SK-N-DZ (cell line): ENCODE data around the gene GPR156.

Source experiments
- DNase-seq: peaks from one replicate; pipeline ENCODE4 v3.0.0-alpha.2; 2015; ENCODE audit warnings: low spot score
- small RNA-seq, 2 experiments: library from RNA; depleted of rRNA; stranded (forward); fragments of <200 nt; gene quantifications; one replicate each; pipeline ENCODE3, GENCODE V24; 2014

GPR156 gene

DNA sequence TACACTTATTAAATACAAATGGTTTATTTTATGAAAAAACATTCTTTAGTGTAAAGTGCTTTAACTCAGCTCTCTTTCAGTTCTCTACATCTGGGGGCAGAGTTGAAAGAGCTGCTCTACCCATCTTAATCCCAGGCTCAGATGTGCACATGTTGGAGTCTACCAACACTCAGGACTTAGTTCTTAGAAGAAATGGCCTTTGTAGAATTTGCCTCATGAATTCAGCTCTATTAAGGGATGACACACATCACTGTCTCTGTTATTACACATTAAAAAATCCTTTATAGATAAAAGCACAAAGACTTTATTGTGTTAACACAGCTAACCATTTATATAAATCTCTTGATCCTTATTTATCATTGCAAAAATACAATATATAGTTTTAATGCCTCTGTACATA lies 159.0 kb downstream of the GPR156 start:
- DNase-seq = no peak

DNA sequence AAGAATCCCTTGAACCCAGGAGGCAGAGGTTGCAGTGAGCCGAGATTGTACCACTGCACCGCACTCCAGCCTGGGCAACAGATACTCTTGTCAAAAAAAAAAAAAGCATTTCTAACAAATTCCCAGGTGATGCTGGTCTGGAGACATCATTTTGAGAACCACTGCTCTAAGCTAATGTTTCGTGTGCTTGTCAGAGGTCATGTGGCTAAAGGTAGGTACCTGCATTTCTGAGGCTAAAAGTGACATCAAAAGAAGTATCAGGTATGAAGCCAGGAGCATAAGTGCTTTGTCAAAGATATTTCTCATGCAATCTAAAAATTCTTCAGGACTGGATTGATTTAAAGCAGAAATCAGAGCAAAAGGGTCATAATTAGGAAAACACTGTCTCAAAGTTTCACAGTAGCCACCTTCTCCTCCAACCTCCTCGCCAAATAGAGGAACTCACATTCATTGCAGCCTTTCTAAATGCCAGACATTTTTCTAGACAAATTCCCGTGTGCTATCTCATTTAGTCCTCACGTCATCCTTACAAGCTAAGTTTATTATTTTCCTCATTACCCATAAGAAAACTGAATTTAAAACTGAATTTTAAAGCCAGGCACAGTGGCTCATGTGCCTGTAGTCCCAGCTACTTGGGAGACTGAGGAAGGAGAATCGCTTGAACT lies 165.0 kb downstream of the GPR156 start:
- DNase-seq = no peak

Small RNA genes lying within 50 kb of the gene (small RNA-seq; reads per million reads assigned to genes)
- gene RF00019 (0 reads per million in 2 experiments), gene RN7SL397P (0 reads per million in 2 experiments)
